ENCODE measurements around the gene MATR3.

MATR3 gene

GRCh38 chr5:139378101-139378825, 84.7 kb downstream of the MATR3 start:
- no peak for DNase-seq (ENCODE audit: low read depth)
- TF ChIP-seq, protein P1, sequence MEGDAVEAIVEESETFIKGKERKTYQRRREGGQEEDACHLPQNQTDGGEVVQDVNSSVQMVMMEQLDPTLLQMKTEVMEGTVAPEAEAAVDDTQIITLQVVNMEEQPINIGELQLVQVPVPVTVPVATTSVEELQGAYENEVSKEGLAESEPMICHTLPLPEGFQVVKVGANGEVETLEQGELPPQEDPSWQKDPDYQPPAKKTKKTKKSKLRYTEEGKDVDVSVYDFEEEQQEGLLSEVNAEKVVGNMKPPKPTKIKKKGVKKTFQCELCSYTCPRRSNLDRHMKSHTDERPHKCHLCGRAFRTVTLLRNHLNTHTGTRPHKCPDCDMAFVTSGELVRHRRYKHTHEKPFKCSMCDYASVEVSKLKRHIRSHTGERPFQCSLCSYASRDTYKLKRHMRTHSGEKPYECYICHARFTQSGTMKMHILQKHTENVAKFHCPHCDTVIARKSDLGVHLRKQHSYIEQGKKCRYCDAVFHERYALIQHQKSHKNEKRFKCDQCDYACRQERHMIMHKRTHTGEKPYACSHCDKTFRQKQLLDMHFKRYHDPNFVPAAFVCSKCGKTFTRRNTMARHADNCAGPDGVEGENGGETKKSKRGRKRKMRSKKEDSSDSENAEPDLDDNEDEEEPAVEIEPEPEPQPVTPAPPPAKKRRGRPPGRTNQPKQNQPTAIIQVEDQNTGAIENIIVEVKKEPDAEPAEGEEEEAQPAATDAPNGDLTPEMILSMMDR (IDR thresholded peaks at IDR 0.05; ENCODE audit: low read length, missing control alignments), result no peak
- H3K4me3 ChIP-seq (replicated peaks; ENCODE audit: low read depth, low read length), result no peak overlapping the region

DNA sequence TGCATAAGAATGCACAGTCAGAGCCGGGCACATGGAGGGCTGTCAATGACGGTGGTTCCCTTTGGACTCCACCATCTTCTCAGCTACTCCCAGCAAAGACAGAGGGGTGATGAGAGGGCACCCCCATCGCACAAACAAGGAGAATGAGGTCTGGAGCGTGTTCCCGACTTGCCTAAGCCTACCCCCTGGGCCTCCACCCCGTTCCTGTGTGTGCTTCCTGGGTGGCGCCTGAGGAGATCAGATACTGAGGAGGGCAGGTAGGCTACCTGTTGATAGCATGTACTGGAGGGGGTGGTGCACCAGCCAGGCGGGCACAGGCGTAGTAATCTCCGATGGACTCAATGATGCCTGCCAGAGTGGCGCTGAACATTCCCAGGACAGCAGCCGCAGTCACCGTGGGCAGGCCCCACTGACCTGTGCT, 85.4 kb downstream of the MATR3 start:
- TF ChIP-seq, protein P1 (IDR thresholded peaks at IDR 0.05; ENCODE audit: low read length, missing control alignments), result no peak
- H3K4me3 ChIP-seq (replicated peaks; ENCODE audit: low read depth, low read length), result no peak overlapping the region
- no peak for DNase-seq (ENCODE audit: low read depth)

- TF ChIP-seq, protein P1 (IDR thresholded peaks at IDR 0.05; ENCODE audit: low read length, missing control alignments), result no peak
- no peak for DNase-seq (ENCODE audit: low read depth)
- H3K4me3 ChIP-seq (replicated peaks; ENCODE audit: low read depth, low read length), result no peak overlapping the region
Observed at GRCh38 chr5:139379626-139380449, 86.3 kb downstream of the MATR3 start.

Measured in fibroblast of pulmonary artery (primary cell).